Astrocyte of the cerebellum (primary cell): ENCODE data around the gene VWA3B.
"Not testable (repeated sequence)": the region's sequence is repeated elsewhere in the genome, so short reads cannot be mapped to it uniquely, and the experiment has no call there.

ENCODE experiments used
- DNase-seq: peaks from one replicate; pipeline ENCODE4 v3.0.0-alpha.2; 2011; ENCODE audit warnings: low read depth
- H3K4me3 ChIP-seq: 2 replicates; pipeline ENCODE4 v1.5.1; 2011; ENCODE audit warnings: mild to moderate bottlenecking, low read depth, low read length, moderate library complexity
- in situ Hi-C: cut with HindIII; loops from 2 replicates; pipeline ENCODE4 v1.10.0; 2017; ENCODE audit warnings: low sequenced_read_pairs
- TF ChIP-seq, protein P1 (sequence below): IDR thresholded peaks from 2 replicates; pipeline ENCODE4 v1.5.1; 2012; ENCODE audit warnings: low read length, low read depth, moderate library complexity, mild to moderate bottlenecking; ENCODE audit errors: missing control alignments

The VWA3B gene

DNA sequence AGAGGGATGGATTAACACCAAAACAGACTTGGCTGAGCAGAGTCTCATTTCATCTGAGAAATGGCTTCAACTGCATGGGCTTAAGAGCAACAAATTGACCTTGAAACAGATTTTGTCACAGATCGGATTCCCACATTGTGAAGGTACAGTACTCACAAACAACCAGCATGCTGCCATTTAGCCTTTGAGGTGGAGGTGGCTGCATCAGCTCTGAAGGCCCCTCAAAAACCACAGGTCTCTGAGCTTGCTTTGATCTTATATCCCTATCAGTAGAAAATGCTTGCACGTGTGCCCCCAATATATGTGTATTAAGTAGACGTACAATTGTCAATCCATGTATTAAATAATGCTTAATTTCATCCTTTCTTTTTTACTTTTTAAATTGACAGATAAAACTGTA is 6.2 kb downstream of the VWA3B start:
- in situ Hi-C loops: no loop called here

DNA sequence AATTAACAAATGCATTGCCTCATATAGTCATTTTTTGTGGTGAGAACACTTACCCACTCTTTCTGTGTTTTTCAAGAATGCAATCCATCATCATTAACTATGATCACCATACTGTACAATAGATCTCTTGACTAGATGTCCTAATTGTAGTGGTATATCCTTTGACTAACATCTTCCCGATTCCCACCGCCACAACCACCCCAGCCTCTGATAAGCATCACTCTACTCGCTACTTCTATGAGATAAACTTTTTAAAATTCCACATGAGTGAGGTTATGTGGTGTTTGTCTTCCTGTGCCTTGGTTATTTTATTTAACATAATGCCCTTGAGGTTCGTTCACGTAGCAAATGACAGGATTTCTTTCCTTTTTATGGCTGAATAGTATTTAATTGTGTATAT is 6.6 kb downstream of the VWA3B start:
- TF ChIP-seq, protein P1, sequence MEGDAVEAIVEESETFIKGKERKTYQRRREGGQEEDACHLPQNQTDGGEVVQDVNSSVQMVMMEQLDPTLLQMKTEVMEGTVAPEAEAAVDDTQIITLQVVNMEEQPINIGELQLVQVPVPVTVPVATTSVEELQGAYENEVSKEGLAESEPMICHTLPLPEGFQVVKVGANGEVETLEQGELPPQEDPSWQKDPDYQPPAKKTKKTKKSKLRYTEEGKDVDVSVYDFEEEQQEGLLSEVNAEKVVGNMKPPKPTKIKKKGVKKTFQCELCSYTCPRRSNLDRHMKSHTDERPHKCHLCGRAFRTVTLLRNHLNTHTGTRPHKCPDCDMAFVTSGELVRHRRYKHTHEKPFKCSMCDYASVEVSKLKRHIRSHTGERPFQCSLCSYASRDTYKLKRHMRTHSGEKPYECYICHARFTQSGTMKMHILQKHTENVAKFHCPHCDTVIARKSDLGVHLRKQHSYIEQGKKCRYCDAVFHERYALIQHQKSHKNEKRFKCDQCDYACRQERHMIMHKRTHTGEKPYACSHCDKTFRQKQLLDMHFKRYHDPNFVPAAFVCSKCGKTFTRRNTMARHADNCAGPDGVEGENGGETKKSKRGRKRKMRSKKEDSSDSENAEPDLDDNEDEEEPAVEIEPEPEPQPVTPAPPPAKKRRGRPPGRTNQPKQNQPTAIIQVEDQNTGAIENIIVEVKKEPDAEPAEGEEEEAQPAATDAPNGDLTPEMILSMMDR: no peak
- DNase-seq: no peak
- in situ Hi-C loops: no loop called here
- no peak overlapping the region for H3K4me3 ChIP-seq

More for the DNA sequence above, 6.2 kb downstream of the VWA3B start:
- TF ChIP-seq, protein P1: no peak
- no peak for DNase-seq
- H3K4me3 ChIP-seq: no peak overlapping the region

DNA sequence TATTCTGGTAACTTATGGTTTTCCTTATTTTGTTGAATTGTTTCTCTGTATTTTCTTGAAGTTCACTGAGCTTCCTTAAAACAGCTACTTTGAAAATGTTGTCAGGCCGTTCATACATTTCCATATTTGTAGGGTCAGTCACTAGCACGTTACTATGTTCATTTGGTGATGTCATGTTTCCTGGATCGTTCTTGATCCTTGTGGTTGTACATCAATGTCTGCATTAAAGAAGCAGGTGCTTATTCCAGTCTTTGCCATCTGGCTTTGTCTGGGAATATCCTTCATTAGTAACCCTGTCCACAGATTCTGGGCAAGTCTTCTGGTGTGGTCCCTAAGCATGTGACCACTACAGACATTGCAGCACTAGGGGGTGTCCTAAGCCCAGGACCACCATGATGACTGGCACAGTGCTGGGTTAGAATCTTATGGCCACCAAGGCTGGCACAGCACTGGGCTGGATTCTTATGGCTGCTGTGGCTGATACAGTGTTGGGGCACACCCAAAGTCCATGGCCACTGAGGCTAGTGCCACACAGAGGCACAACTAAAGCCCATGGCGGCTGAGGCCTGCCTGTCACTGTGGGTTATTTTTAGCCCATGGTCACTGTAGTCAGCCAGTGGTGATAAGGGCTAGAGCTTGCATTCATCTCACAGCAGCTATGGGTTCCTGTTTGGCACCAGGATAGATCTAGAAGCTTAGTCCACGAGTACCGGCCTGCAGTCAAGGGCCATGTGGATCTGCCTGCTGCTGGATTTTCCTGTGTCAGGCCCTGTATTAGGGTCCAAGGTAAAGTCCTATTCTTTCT is 13.2 kb downstream of the VWA3B start:
- H3K4me3 ChIP-seq: no peak overlapping the region
- in situ Hi-C loops: no loop called here
- DNase-seq: no peak
- TF ChIP-seq, protein P1: no peak

DNA sequence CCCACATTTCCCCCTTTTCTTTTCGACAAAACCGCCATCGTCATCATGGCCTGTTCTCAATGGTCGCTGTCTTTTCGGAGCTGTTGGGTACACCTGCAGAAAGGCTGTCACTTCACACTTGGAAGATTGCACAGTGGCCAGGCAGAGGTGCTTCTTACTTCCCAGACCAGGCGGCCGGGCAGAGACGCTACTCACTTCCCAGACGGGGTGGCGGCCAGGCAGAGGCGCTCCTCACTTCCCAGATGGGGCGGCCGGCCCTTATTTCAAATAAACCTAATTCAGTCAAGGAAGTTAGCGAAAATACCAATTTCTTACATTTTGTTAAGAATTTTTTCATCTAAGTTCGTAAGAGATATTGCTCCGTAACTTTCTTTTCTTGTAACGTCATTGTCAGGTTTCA is 15.3 kb downstream of the VWA3B start:
- DNase-seq, H3K4me3 ChIP-seq, in situ Hi-C loops: not testable (repeated sequence)

DNA sequence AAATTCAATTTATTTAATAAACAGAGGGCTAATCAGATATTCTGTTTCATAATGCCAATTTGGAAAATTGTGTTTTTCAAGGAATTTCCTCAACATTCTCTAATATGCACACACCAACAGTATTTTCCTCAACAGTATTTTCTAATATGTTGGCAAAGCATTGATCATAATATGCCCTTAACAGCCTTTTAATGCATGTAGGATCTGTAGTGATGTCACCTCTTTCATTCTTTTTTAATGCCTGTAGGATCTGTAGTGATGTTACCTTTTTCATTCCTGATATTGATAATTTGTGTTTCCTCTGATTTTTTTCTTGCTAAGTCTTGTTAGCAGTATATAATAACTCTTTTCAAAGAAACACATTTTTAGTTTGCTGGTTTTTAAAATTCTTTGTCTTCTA is 15.9 kb downstream of the VWA3B start:
- H3K4me3 ChIP-seq: no peak overlapping the region
- TF ChIP-seq, protein P1: no peak
- no peak for DNase-seq
- in situ Hi-C loops: no loop called here

DNA sequence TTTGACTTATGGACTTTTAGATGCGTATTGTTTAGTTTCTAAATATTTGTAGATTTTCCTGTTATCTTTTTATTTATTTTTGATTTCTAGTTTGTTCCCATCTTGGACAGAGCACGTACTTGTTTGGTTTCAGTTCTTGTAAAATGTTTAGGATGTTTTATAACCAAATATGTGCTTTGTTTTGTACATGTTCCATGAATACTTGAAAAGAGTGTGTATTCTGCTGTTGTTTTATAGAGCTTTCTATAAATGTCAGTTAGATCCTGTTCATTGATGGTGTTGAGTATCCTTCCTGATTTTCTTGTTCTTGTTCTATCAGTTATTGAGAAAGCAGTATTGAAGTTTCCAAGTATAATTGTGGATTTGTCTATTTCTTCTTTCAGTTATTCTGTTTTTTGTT is 21.1 kb downstream of the VWA3B start:
- H3K4me3 ChIP-seq: no peak overlapping the region
- DNase-seq: no peak
- TF ChIP-seq, protein P1: no peak
- in situ Hi-C loops: no loop called here

DNA sequence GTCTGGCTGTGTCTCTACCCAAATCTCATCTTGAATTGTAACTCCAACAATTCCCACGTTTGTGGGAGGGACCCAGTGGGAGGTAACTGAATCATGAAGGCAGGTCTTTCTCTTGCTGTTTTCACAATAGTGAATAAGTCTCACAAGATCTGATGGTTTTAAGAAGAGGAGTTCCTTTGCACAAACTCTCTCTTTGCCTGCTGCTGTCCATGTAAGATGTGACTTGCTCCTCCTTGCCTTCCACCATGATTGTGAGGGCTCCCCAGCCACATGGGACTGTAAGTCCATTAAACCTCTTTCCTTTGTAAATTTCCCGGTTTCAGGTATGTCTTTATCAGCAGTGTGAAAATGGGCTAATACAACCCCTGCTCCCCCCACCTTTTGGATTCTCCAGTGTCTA is 23.8 kb downstream of the VWA3B start:
- DNase-seq: no peak
- TF ChIP-seq, protein P1: no peak
- no peak overlapping the region for H3K4me3 ChIP-seq
- in situ Hi-C loops: no loop called here
